ENCODE results near the gene DDX1.

DDX1 gene

GRCh38 chr2:15653806-15654726 lies 62.4 kb downstream of the DDX1 start:
- no peak for DNase-seq (ENCODE audit: low read depth in 2 of 2)
- no peak overlapping the region for H3K4me3 ChIP-seq (replicated peaks in 1 of 2; ENCODE audit: low read depth in 2 of 2, low read length in 2 of 2)
- TF ChIP-seq CTCF (IDR thresholded peaks at IDR 0.05; ENCODE audit: low read depth, low read length): no peak

GRCh38 chr2:15654727-15655073 lies 63.0 kb downstream of the DDX1 start:
- DNase-seq (ENCODE audit: low read depth in 2 of 2): no peak
- no peak for TF ChIP-seq CTCF (IDR thresholded peaks at IDR 0.05; ENCODE audit: low read depth, low read length)
- H3K4me3 ChIP-seq (replicated peaks in 1 of 2; ENCODE audit: low read depth in 2 of 2, low read length in 2 of 2): no peak overlapping the region

- no peak for DNase-seq (ENCODE audit: low read depth in 2 of 2)
- H3K4me3 ChIP-seq (replicated peaks in 1 of 2; ENCODE audit: low read depth in 2 of 2, low read length in 2 of 2): no peak overlapping the region
- no peak for TF ChIP-seq CTCF (IDR thresholded peaks at IDR 0.05; ENCODE audit: low read depth, low read length)
These were observed 63.6 kb downstream of the DDX1 start for GRCh38 chr2:15655123-15655887.

- no peak overlapping the region for H3K4me3 ChIP-seq (replicated peaks in 1 of 2; ENCODE audit: low read depth in 2 of 2, low read length in 2 of 2)
- no peak for TF ChIP-seq CTCF (IDR thresholded peaks at IDR 0.05; ENCODE audit: low read depth, low read length)
- DNase-seq (ENCODE audit: low read depth in 2 of 2): no peak
These were observed 64.4 kb downstream of the DDX1 start for GRCh38 chr2:15656090-15656489.

GRCh38 chr2:15657759-15658158 lies 66.1 kb downstream of the DDX1 start:
- no peak for TF ChIP-seq CTCF (IDR thresholded peaks at IDR 0.05; ENCODE audit: low read depth, low read length)
- H3K4me3 ChIP-seq (replicated peaks in 1 of 2; ENCODE audit: low read depth in 2 of 2, low read length in 2 of 2): no peak overlapping the region
- no peak for DNase-seq (ENCODE audit: low read depth in 2 of 2)

GRCh38 chr2:15658911-15659310 lies 67.2 kb downstream of the DDX1 start:
- no peak overlapping the region for H3K4me3 ChIP-seq (replicated peaks in 1 of 2; ENCODE audit: low read depth in 2 of 2, low read length in 2 of 2)
- TF ChIP-seq CTCF (IDR thresholded peaks at IDR 0.05; ENCODE audit: low read depth, low read length): no peak
- DNase-seq (ENCODE audit: low read depth in 2 of 2): no peak
